ENCODE data around the gene TBC1D2B.

TBC1D2B gene

DNA sequence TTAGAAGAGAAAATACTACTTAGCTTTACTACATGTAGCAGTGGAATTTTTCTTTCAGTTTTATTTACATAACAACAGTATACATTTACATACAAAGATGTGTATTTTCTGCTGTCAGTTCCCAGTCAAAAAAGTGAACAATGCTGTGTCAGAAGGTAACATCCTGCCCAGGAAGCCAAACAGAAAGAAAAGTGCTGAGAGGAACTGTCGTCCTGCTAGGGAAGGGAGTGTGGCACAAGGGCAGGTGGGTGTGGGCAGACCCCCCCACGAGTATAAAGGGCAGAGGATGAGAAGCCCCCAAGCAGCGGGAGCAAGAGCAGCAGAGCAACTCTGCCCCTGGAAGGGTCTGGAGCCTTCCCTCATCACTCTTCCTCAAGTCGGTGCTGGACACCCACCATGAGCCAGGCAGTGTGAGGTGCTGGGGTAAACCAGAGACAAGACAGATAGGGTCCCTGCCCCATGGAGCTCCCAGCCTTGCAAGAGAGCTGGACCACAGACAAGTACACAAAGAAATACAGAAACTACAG lies 39.7 kb downstream of the TBC1D2B start:
- H3K4me3 ChIP-seq (ENCODE audit: low read depth, low read length): no peak overlapping the region
- TF ChIP-seq, protein P1, sequence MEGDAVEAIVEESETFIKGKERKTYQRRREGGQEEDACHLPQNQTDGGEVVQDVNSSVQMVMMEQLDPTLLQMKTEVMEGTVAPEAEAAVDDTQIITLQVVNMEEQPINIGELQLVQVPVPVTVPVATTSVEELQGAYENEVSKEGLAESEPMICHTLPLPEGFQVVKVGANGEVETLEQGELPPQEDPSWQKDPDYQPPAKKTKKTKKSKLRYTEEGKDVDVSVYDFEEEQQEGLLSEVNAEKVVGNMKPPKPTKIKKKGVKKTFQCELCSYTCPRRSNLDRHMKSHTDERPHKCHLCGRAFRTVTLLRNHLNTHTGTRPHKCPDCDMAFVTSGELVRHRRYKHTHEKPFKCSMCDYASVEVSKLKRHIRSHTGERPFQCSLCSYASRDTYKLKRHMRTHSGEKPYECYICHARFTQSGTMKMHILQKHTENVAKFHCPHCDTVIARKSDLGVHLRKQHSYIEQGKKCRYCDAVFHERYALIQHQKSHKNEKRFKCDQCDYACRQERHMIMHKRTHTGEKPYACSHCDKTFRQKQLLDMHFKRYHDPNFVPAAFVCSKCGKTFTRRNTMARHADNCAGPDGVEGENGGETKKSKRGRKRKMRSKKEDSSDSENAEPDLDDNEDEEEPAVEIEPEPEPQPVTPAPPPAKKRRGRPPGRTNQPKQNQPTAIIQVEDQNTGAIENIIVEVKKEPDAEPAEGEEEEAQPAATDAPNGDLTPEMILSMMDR (IDR thresholded peaks at IDR 0.05; ENCODE audit: borderline replicate concordance, insufficient read depth, low read depth, low read length): no peak

DNA sequence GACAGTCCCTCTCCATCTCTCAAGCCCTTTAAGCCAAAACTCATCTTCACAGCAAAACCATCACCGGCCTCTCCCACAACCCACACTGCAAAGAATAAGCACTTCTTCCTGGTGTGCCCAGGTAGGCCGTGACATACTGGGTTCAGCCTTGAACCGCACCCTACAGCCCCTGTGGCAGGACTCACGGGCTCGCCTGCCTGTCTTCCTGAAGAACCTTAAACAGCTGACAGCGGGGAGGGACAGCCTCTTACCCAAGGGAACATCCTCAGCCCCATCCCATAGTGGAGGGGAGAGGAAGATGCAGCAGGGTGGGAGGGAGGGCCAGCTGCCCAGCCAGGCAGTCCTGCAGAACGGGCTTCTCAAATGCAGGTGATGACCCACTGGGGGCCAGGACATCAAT lies 40.2 kb downstream of the TBC1D2B start:
- TF ChIP-seq, protein P1 (IDR thresholded peaks at IDR 0.05; ENCODE audit: borderline replicate concordance, insufficient read depth, low read depth, low read length): no peak
- no peak overlapping the region for H3K4me3 ChIP-seq (ENCODE audit: low read depth, low read length)

- H3K4me3 ChIP-seq (ENCODE audit: low read depth, low read length): no peak overlapping the region
- TF ChIP-seq, protein P1 (IDR thresholded peaks at IDR 0.05; ENCODE audit: borderline replicate concordance, insufficient read depth, low read depth, low read length): no peak
Observed at GRCh38 chr15:78035861-78036476, 41.5 kb downstream of the TBC1D2B start.

DNA sequence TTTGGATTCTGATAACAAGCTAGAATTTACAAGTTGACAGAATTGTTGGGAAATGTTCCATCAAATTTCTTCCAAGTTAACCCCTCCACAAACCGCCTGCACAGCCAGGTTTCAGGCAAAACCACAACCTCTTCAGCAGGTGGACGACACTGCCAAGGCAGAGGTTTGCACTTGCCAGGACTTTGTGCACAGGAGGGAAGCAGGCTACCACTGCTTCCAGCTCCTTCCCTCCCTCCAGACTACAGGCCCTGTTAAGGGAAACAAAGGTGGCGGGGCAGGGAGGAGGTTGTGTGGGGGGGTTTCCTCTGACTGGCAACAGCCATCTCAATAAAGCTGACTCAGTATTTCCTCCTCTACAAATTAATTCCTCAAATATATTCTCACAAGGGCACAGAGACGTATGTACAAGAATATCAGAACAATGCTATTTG lies 42.2 kb downstream of the TBC1D2B start:
- H3K4me3 ChIP-seq (ENCODE audit: low read depth, low read length): no peak overlapping the region
- TF ChIP-seq, protein P1 (IDR thresholded peaks at IDR 0.05; ENCODE audit: borderline replicate concordance, insufficient read depth, low read depth, low read length): no peak

DNA sequence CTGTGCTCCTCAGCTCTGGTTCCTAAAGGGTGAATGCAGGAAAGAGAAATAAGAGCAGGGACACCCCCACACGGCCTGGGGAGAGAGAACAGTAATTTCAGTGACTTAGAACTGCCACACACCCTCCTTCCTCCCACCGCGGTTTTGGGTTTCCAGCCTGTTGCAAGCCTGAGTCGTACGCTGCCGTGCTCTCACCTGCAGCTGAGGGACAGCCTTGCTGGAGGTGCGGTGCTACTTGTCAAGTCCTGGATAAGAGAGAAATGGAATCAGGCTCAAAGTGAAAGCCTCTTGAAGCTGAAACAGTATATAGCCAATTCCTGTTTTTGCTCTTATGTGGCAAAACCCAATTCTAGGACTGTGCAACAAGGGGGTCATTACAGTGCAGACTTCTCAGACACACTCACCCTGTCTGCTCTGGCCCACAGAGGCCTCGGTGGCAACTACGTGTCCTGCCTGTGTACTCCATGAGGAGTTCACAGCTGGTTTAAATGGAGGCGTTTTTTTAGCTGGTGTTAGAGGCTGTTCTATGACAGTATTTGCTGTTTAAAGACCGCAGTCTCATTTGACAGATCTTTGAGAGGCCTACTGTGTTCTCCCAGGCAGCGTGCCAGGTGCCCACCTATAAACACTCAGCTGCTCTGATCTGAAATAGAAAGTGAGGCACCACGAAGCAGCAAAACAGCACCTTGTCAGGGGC lies 42.9 kb downstream of the TBC1D2B start:
- TF ChIP-seq, protein P1 (IDR thresholded peaks at IDR 0.05; ENCODE audit: borderline replicate concordance, insufficient read depth, low read depth, low read length): no peak
- no peak overlapping the region for H3K4me3 ChIP-seq (ENCODE audit: low read depth, low read length)

- no peak overlapping the region for H3K4me3 ChIP-seq (ENCODE audit: low read depth, low read length)
- TF ChIP-seq, protein P1 (IDR thresholded peaks at IDR 0.05; ENCODE audit: borderline replicate concordance, insufficient read depth, low read depth, low read length): no peak
Observed at GRCh38 chr15:78033864-78034263, 43.6 kb downstream of the TBC1D2B start.

DNA sequence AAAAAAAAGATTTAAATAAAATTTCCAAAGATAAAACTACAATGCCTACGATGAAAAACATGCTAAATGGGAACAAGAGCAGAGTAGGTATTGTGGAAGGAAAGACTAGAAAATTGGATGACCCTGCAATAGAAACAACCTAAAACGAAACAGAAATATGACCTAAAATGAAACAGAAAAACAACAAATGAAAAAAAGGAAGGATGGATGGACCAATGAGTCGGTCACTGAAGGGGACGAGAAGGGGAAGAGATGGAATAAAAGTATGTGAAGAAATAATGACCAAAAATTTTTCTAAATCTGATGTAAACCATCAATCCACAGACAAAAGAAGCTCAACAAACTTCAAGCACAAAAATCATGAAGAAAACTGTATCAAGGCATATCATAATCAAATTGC lies 44.8 kb downstream of the TBC1D2B start:
- TF ChIP-seq, protein P1 (IDR thresholded peaks at IDR 0.05; ENCODE audit: borderline replicate concordance, insufficient read depth, low read depth, low read length): no peak
- H3K4me3 ChIP-seq (ENCODE audit: low read depth, low read length): no peak overlapping the region
